ENCODE data around the gene LACRT.

Gene LACRT

DNA sequence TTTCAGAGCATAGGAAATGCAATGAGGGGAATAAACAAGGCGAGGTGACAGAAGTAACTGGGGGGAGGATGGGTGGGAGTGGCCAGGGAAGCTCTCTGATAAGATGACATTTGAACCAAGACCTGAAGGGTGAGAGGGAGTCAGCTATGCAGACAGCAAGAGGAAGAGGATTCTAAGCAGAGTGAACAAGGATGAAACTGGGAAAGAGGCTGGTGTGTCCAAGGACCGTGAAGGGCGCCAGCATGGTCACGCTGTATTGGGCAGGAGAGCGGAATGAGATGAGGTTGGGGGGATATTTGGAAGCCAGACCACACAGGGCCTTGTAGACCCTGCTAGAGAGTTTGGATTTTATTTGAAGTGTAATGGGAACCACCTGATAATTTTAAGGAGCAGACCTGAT, 35.7 kb downstream of the LACRT start:
- no peak for DNase-seq

DNA sequence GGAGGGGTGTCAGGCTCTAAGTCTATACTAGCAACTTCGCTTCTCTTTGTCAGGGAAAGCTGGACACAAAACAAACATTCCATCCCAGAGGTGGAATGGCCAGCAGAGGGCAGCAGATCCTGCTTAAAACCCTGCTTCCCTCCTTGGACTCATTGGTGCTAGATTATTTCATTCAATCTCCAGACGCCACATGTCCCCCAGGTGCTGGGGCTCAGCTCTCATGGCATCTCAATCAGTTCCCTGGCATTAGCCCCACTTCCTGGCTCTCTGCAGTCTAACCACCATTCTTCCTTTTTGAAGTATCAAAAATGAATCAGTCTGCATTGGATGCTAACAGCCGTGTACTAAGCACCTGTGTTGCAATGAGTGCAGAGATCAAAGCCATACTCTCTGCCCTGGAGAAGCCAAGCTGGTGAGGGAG, 38.2 kb downstream of the LACRT start:
- peak in 3 of 5 experiments; percentile 19 to 37 (median 24) for DNase-seq

DNA sequence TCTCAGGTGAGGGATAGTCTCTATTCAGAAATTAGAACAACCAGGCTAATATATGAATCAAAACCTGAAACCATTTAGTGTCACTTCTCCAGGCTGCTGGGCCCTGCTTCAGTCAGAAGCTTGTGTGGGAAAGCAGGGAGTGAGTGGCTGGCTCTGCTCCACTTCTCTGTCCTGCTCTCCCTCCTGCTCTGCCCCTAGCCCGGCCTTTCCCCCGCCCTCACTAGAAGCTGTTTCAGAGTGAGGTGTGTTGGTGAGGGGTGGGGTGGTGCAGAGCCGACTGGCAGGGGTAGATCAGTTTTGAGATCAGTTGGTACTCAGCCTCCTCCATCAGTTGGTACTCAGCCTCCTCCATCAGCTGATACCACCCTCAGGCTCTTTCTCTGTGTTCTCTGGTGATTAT, 39.2 kb downstream of the LACRT start:
- DNase-seq: no peak

DNA sequence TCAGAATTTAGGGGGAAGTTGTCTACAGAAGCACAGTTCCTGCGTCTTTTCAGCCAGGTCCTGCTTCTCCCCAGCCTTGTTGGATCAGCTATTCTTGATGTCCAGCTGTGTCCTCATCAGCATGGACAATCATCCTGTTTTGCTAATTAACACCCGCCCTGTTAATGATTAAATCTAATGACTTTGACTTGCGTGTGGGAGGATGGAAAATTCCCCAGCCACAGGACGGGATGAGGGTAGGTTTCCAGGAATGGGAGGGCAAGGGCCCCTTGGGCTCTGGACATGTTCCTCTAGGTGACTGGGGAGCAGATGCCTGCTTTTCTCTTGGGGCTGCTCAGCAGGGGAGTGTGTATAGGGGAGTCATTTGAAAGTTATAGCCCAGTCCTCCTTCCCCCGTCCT, 41.0 kb downstream of the LACRT start:
- DNase-seq: no peak

DNA sequence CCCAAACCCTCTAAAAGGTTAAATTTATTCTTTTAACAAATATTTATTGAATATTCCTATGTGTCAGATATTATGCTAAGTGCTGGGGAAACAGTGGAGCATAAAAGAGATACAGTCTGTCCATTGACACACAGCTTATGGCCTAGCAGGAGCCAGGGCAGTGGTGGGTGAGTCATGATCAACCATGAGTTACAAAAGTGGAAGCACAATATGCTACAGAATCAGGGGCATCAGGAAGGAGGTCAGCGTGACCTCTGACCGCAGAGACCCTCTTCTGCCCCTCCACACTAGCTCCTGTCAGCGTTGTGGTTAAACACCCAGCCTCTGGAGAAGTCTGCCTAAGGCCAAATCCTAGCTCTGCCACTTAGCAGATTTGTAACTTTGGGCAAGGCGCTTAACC, 41.6 kb downstream of the LACRT start:
- no peak for DNase-seq

DNA sequence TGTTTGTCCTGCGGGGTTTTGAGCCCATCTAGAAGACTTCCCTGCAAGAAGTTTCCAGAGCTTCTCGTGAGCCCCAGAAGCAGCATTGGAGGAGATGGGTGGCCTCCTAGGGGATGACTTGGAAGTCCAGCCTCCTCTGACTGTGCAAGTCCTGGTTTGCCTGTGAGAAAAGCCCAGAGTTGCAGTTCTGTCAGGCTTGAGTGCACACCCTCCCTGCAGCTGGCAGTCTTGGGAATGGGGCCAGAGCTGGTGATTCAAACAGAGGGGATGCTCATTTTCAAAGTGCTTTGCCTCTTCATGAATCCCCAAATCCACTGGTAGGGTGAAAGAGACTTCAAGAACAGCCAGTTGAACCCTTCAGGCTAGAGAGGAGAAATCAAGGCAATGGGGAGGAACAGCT, 42.4 kb downstream of the LACRT start:
- DNase-seq: no peak

DNA sequence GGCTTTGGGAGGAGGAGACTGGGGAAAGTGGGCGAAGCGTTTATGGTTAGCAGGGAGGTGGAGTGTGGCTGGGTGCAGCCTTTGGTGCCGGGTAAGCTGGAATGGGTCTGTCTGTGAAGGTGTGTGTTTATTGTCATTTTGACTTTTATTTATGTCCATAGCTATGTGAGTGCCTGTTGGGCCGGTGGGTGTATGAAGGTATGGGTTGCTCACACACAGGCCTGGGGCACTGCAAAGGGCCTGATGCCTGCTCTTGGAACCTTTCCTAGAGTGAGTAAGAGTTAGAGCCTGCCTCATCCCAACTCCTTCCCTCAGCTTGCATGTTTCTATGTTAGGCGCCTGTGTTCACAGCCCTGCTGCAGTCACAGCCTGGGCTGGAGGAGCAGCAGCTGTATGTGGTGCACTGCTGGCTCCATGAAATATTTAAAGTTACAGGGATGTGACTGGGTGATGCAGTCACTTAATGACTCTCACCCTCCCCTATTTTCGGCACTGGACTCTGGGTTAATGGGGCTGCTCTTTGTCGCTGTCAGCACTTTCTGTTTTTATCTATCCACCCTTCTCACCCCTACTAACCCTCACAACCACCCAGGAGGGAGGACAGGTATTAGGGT, 43.6 kb downstream of the LACRT start:
- no peak for DNase-seq

DNA sequence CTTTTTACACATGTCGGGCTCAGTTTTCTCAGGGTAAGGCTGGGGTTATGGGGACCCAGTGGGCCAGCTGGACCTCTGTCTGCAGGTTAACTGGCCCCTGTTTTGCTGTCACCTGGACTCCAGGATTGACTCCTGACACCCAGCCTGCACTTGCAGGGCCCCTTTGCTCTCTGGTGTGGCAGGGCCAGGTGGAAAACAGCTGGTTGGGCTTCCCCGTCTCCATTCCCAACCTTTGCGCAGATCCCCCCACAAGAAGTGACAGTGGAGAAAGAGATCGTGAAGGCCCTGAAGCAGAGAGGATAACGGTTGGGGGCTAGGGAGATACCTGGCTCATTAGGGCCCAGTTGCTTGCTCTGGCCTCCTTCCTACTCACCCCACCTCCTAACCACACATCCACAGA, 44.7 kb downstream of the LACRT start:
- no peak for DNase-seq

DNA sequence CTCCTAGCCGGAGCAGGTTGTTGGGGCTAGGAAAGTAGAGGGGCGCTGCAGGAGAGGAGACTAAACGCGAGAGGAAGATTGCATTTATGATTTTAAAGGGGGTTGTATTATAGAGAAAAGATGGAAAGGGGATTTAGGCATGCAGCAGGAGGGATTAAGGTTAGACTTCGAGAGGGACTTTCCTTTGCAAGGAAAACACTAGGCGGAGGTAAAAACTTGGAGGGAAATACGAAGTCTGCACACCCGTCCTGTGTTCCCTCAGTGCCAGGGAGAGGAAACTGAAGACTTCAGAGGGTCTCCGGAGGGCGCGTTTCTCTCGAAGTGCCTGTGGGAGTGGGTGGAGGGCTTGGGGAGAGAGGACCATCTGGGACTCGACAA, 45.8 kb downstream of the LACRT start:
- DNase-seq: no peak

DNA sequence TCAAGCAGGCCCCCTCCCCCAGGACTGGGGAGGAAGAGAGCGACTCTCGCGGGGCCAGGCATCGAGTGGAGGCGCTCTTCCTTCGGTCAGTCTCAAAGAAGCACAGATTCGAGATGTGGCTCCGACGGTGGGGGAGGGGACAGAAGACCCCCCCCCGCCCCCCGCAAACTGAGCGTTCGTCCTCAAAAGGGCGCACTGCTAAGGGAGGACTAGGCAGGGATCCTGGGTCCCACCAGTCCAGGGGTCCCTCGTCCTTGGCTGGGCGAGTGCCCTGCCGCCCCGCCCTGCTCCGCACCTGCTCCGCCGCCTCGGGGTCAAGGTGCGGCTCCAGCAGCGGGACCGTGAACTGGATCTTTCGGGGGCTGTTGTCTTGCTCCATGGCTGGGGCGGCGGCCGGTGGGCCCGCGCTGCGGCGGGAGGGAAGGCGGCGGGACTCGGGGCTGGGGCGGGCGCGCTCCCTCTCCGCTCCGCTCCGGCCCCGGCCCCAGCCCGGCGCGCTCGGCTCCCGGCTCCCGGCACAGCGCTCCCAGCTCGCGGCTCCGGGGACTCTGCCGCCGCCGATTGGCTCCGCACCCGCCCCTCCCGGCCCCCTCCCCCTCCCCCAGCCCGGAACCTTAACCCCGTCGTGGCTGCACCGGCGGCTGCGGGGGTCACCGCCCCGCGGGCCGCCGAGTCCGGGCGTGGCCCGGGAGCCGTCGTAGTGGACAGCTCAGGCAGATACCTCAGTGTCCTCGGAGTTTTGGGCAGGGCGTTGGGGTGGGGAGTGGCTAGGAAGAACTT, 46.4 kb downstream of the LACRT start, which contains the start of gene PPP1R1A:
Gene PPP1R1A, minus strand, starts transcription at position 550 of the 780 bp plus-strand sequence. Its CDS starts 171 bp downstream, at position 379.
- no peak for DNase-seq

DNA sequence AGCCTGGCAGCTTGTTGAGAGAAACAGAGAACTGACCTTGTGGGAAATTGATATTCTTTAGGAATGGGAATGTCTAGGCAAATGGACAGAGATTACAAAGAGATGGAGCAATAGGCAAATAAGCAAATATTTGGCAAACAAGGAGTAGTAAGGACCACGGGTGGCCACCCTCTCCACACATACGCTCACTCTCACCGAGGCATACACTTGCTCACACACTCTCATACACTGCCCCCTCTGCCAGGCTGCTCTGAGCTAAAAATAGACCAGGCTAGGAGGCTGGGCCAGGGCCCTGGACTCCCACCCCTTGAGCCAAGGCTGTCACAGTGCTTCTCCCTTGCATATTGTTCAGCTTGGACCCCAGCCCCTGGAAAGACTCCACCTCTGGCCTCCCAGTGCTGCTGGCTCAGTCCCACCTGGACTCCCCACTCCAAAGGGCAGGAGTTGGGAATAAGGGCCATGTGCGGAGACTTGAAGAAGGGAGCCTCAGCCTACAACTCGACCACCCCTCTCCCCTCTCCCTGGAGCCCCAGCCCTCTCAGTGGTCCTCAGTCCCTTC, 47.3 kb downstream of the LACRT start:
- no peak for DNase-seq

DNA sequence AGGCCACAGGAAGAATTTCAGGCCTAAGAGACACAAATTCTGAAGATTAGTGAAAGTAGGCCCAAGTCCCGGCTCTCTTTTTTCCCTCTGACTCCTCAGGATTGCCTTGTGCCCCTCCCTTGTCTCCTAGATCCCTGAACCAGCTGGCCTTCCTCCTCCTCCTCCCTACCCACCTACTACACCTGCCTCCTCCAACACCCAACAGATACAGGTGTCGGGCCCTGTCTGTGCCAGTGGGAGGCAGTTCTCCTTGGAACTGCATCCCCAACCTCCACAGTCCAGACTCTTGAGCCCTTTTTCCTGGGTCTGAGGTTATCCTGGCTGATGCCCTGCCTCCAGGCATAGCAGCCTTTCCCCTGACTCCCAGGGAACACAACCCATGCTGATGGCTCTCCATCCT, 48.1 kb downstream of the LACRT start:
- DNase-seq: no peak

DNA sequence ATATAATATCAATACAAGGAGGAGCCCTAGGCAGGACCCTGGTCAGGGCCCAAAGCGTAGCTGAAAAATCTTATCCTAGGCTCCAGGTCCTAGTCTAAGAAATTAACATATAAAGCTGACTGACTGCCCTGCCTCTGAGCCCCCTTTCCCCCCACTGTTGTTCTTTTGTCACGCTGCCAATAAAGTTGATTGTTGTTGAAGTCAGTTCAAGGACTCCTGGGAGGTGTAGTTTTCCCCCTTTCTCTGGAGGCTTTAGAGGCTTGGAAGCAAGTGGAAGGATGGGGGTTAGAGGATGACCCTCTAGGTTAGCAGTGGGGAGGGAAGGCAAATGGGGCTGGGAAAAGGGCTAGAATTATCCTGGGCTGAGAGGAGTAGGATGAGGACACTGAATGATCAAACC, 49.5 kb downstream of the LACRT start:
- DNase-seq: no peak

DNA sequence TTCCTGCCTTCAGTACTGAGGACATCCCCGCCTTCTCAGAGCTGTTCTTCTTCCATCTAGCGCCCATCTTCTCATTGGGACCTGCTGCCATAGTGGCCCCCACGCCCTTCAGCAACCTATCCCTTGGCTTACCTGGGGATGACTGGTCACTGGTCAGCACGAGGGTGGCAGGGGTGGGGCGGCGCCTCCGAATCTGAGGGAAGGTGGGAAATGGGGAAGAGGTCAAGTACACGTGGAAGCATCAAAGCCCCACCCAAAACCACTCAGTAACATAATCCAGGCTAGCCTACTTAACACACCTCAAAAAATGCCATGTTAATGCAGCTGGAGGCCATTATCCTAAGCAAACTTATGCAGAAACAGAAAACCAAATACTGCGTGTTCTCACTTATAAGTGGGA, 50.6 kb downstream of the LACRT start:
- DNase-seq: no peak

DNA sequence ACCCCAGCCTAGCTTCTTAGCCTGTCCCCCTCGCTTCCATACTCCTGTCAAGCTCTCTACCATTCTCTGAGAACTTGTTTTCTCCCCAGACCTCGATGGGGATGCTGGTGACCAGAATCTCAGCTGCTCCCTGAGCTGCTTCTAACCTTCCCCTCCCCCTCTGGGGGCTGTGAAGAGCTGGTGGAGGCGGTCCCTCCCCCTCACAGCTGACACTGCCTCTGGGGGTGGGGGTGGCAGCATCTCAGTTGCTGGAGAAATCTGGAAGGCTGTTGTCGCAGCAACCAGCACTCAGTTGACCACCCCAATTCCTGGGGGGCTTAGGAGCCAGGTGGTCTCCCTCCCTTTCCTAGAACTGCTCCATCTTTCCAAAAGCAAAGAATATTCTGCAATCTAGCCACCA, 51.0 kb downstream of the LACRT start:
- DNase-seq: no peak

DNA sequence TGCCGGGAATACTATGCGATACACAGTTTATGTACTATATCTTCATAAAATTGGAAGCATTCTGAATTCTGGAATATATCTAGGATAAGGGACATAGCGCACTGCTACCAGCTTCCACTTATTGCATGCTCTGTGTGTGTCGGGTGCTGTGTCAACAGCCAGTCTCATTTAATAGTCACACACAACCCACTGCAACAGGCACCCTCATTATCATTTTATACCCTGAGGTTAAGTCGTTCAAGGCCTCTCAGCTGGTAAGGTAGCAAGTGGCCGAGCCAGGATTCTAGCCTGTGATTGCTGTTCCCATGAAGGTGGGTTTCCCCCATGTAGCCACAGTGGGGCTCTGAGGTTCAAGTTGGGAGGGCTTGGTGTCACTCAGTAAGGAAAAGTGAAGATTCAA, 53.3 kb downstream of the LACRT start:
- no peak for DNase-seq

All from T-helper 2 cell (primary cell).